Activated T-cell treated with anti-CD3 and anti-CD28 coated beads, Interleukin-2, amount 50 U/mL, for 48 hours (primary cell): ENCODE results near the gene KCNH1.

Experiments
- DNase-seq, 2 experiments: peaks; one replicate each; pipeline ENCODE4 v3.0.0-alpha.2; 2020

Gene KCNH1

GRCh38 chr1:210848474-210848873 is 285.5 kb downstream of the KCNH1 start:
- no peak for DNase-seq

GRCh38 chr1:210841926-210842625 is 291.9 kb downstream of the KCNH1 start:
- DNase-seq, result no peak

GRCh38 chr1:210830034-210831028 is 303.6 kb downstream of the KCNH1 start:
- DNase-seq, result no peak

GRCh38 chr1:210828996-210829596 is 304.9 kb downstream of the KCNH1 start:
- DNase-seq, result no peak

GRCh38 chr1:210827481-210827880 is 306.5 kb downstream of the KCNH1 start:
- no peak for DNase-seq

- no peak for DNase-seq
These were observed 307.3 kb downstream of the KCNH1 start for GRCh38 chr1:210826686-210827085.

- DNase-seq, result no peak
These were observed 311.0 kb downstream of the KCNH1 start for GRCh38 chr1:210822932-210823331.

GRCh38 chr1:210822241-210822640 is 311.7 kb downstream of the KCNH1 start:
- no peak for DNase-seq

- DNase-seq, result no peak
These were observed 312.3 kb downstream of the KCNH1 start for GRCh38 chr1:210821615-210822014.

GRCh38 chr1:210819266-210819665 is 314.7 kb downstream of the KCNH1 start:
- no peak for DNase-seq

GRCh38 chr1:210817385-210818275 is 316.3 kb downstream of the KCNH1 start:
- DNase-seq, result no peak

- no peak for DNase-seq
These were observed 318.1 kb downstream of the KCNH1 start for GRCh38 chr1:210815641-210816550.

- no peak for DNase-seq
These were observed 319.4 kb downstream of the KCNH1 start for GRCh38 chr1:210814382-210815123.

- DNase-seq, result no peak
These were observed 332.4 kb downstream of the KCNH1 start for GRCh38 chr1:210801501-210801900.

GRCh38 chr1:210800756-210801155 is 333.2 kb downstream of the KCNH1 start:
- DNase-seq, result no peak

GRCh38 chr1:210800301-210800700 is 333.6 kb downstream of the KCNH1 start:
- no peak for DNase-seq

- DNase-seq, result no peak
These were observed 336.5 kb downstream of the KCNH1 start for GRCh38 chr1:210797422-210797821.

- no peak for DNase-seq
These were observed 337.5 kb downstream of the KCNH1 start for GRCh38 chr1:210796421-210796820.

- no peak for DNase-seq
These were observed 339.5 kb downstream of the KCNH1 start for GRCh38 chr1:210794445-210794844.

- DNase-seq, result no peak
These were observed 341.5 kb downstream of the KCNH1 start for GRCh38 chr1:210792250-210793102.
